ENCODE data around the gene TFG. TPM values are rescaled to one million over a fixed set of nuclear protein-coding genes. Genes with fewer than 3 reads are reported as not detected.

Gene TFG
- total and polyA plus RNA-seq, 2 of the 4 experiments (the other 2 are of a cell fraction) = 47.7 to 165 TPM

- no peak overlapping the region for H3K27ac ChIP-seq (ENCODE audit: insufficient read depth, low read length)
- no peak overlapping the region for H3K23ac ChIP-seq (ENCODE audit: low read depth, low read length)
- no peaks in the 10 kb centered on the region for H3K9me3 ChIP-seq (ENCODE audit: control insufficient read depth, insufficient read depth, low read length)
- WGBS, 2 experiments (ENCODE audit: extremely low coverage in 2 of 2, insufficient read length in 1 of 2) = 30% methylated on average over 2 of the region's 7 CpGs; no CpG with 5 or more reads in 1 of the 2 experiments
- no peak overlapping the region for H3K9ac ChIP-seq (ENCODE audit: low read depth, low read length)
- no peak overlapping the region for H2AK9ac ChIP-seq (replicated peaks; ENCODE audit: low read depth, low read length, poor library complexity)
- no peak overlapping the region for H4K91ac ChIP-seq (ENCODE audit: insufficient read depth, low read depth, low read length)
- BruUV-seq (replicated peaks) = no TSS peak
- ChIA-PET CTCF (no interaction called here), POLR2A (ENCODE audit: unreplicated experiment) (no interaction called here)
- no peaks in the 10 kb centered on the region for H3K79me1 ChIP-seq (ENCODE audit: low read depth in 1 of 2, low read length in 2 of 2)
- in situ Hi-C loops (cut with MboI; ENCODE audit: low sequenced_read_pairs) (no loop called here), dilution Hi-C loops (cut with HindIII; ENCODE audit: low sequenced_read_pairs, unreplicated experiment) (no loop called here), intact Hi-C loops (cut with micrococcal nuclease) (no loop called here)
- no peak overlapping the region for H3K4me2 ChIP-seq (ENCODE audit: low read depth, low read length)
- H2AFZ ChIP-seq (replicated peaks; ENCODE audit: low read length, poor library complexity) = no peak overlapping the region
- no peak for ATAC-seq (ENCODE audit: low read depth)
- H3K9me1 ChIP-seq (ENCODE audit: insufficient read depth, low read length) = no peaks in the 10 kb centered on the region
- no peak overlapping the region for H2BK20ac ChIP-seq (ENCODE audit: low read depth, low read length)
- no peak overlapping the region for H3K4me3 ChIP-seq (ENCODE audit: insufficient read depth, low read depth, low read length)
- no peak overlapping the region for H2AK5ac ChIP-seq (ENCODE audit: low read depth, low read length)
- no peak for DNase-seq
- H3K27me3 ChIP-seq (ENCODE audit: control insufficient read depth, insufficient read depth, low read length) = peaks cover 3% of the 10 kb centered on the region; the same call in 1 of the 2 replicates
- no peaks in the 10 kb centered on the region for H3K36me3 ChIP-seq (ENCODE audit: control insufficient read depth, insufficient read depth, low read length)
- H2BK5ac ChIP-seq (ENCODE audit: low read depth, low read length, poor library complexity, severe bottlenecking) = no peak overlapping the region
- no peak overlapping the region for H3K18ac ChIP-seq (ENCODE audit: low read depth, low read length)
- H4K5ac ChIP-seq (ENCODE audit: low read depth, low read length) = no peak overlapping the region
- H2BK120ac ChIP-seq (ENCODE audit: low read depth, low read length) = no peak overlapping the region
- no peak overlapping the region for H3K4ac ChIP-seq (ENCODE audit: low read depth, low read length)
- TF ChIP-seq NFE2L2 (IDR thresholded peaks at IDR 0.05; ENCODE audit: low read depth, low read length) (no peak), RFX5 (IDR thresholded peaks at IDR 0.05; ENCODE audit: low read depth, low read length) (no peak), POLR2A (IDR thresholded peaks at IDR 0.05; ENCODE audit: low read depth, low read length) (no peak), MXI1 (IDR thresholded peaks at IDR 0.05; ENCODE audit: borderline replicate concordance, low read depth, low read length) (no peak), ELK1 (IDR thresholded peaks at IDR 0.05; ENCODE audit: borderline replicate concordance, low read depth, low read length) (no peak), RAD21 (IDR thresholded peaks at IDR 0.05; ENCODE audit: low read length) (no peak), MAZ (IDR thresholded peaks at IDR 0.05; ENCODE audit: borderline replicate concordance, low read depth, low read length) (no peak), CTCF (conservative IDR thresholded peaks at IDR 0.05; ENCODE audit: low read depth, low read length) (no peak), USF2 (IDR thresholded peaks at IDR 0.05; ENCODE audit: low read depth, low read length) (no peak), CHD1 (IDR thresholded peaks at IDR 0.05; ENCODE audit: low read depth, low read length) (no peak), FOS (IDR thresholded peaks at IDR 0.05; ENCODE audit: low read depth, low read length) (no peak), SMC3 (IDR thresholded peaks at IDR 0.05; ENCODE audit: low read depth, low read length) (no peak), CEBPB (IDR thresholded peaks at IDR 0.05; ENCODE audit: low read depth, low read length) (no peak), RCOR1 (IDR thresholded peaks at IDR 0.05; ENCODE audit: insufficient replicate concordance, low read length) (no peak), MAFK (IDR thresholded peaks at IDR 0.05; ENCODE audit: low read depth, low read length) (no peak), BHLHE40 (IDR thresholded peaks at IDR 0.05; ENCODE audit: low read depth, low read length) (no peak)
- H3K4me1 ChIP-seq (ENCODE audit: control insufficient read depth, insufficient read depth, low read length) = no peaks in the 10 kb centered on the region
- H2BK15ac ChIP-seq (ENCODE audit: low read depth, low read length) = no peak overlapping the region
- H4K20me1 ChIP-seq (ENCODE audit: insufficient read depth, low read length) = no peaks in the 10 kb centered on the region
- H4K8ac ChIP-seq (ENCODE audit: low read depth in 2 of 2, low read length in 2 of 2) = no peak overlapping the region
- no peak overlapping the region for H3K14ac ChIP-seq (replicated peaks; ENCODE audit: low read depth, low read length)
- H3K56ac ChIP-seq (ENCODE audit: extremely low read depth, insufficient read depth, low read length) = no peak overlapping the region
These were observed 44.1 kb upstream of the TFG start for GRCh38 chr3:100665230-100665629.

Data from IMR-90 (cell line).